LNCAP (cell line): ENCODE data around the gene ANKRD9.

Experiments
- TF ChIP-seq, protein P1 (sequence below): fragments of 450-650 bp; IDR thresholded peaks from 2 replicates; pipeline ENCODE4 v1.5.1; 2017; ENCODE audit warnings: mild to moderate bottlenecking

Gene ANKRD9

DNA sequence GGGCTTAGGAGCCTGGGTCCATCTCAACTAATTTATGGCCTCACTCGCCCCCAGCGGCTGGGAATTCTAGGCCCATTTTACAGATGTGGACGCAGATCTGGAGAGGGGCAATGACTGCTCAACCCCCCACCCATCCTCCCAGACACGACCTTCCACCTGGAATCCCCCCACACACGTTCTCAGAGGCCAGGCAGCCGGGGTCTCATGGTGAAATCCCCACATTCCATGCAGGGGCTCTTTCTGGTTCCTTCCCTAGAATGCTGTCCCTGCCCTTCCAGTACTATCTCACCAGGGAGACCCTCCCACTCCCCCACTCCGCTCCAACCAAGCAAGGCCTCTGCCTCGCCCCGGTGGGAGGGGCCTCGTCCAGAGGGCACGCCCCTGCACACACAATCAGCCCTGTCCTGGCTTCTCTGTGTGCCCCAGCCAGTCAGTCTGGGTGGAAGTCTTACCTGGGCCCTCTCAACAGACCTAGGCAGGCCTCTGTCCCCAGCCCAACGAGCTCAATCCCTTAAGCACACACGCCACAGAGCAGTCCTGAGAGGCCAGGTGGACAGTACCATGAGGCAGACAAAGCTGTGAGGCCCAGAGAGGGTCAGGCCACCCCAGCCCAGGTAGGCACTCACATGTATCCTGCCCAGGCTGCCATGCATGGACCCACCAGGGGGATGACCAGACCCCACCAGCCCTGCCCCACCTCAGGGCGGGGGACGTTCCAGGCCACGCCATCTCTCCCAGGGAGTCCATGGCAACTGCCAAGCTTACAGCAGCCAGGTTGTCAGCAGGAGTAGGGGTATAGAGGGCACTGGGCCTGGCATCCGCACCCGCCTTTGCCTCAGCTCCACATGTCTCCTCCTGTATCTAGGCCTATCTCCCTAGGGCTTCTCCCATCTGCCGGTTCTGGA is 1.3 kb upstream of the ANKRD9 start:
- TF ChIP-seq, protein P1, sequence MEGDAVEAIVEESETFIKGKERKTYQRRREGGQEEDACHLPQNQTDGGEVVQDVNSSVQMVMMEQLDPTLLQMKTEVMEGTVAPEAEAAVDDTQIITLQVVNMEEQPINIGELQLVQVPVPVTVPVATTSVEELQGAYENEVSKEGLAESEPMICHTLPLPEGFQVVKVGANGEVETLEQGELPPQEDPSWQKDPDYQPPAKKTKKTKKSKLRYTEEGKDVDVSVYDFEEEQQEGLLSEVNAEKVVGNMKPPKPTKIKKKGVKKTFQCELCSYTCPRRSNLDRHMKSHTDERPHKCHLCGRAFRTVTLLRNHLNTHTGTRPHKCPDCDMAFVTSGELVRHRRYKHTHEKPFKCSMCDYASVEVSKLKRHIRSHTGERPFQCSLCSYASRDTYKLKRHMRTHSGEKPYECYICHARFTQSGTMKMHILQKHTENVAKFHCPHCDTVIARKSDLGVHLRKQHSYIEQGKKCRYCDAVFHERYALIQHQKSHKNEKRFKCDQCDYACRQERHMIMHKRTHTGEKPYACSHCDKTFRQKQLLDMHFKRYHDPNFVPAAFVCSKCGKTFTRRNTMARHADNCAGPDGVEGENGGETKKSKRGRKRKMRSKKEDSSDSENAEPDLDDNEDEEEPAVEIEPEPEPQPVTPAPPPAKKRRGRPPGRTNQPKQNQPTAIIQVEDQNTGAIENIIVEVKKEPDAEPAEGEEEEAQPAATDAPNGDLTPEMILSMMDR: no peak

DNA sequence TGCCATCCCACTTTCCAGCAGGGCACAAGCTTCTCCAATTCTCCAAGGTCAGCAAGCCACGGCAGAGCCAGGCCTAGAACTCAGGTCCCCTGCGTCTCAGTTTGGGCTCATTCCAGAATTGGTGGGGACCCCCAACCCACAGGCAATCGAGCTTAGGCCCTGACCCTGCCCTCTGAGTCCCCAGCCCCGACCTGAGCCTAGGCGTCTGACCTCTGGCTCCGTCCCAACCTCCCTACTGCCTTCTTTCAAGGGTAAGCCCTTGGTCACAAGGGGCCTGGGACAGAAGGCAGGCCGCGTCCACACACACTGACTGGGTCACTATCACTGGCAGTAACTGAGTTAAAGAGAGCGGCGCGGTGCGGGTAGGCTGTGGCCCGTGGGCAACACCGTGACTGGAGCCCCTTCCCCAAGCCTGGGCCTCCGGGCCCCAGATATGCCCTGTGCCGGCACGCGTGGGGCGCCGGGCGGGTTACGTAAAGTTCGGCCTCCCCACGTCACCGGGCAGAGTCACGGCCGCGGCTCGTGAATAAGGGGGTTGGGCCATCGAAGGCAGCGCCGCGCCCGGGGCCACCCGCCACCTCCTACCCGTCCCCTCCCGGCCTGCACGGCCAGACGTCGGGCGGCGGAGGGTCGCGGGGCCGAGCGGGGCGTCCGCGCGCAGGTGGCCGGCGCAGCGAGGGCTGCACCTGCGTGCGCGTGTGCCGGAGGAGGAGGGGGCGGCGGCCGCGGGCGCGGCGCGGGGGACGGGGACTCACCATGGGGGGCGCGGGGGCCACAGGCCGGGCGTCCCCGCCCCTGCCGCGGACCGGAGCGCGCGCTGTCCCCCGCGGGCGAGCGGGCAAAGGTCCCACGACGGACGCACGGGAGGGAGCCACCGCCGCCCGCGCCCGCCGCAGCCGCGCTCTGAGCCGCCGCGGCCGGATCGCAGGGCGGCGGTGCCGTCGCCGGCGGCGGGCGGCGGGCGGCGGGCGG is 516 bp downstream of the ANKRD9 start:
- TF ChIP-seq, protein P1: no peak

DNA sequence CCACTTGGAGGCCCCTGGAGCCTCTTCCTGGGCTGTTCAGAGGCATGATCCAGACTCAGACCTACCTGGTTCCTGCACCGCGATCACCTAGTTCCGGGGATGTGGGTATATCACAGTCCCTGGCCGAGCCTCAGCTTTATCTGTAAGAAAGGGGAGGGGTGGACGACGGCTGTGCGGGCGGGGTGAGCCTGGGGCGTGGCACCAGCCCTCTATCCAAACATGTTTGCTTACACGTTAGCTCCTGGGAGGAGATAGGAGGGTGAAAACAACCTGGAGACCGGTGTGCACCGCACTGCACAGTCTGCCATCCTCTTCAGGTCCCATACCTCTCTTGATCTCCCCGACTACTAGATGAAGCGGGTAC is 1.2 kb downstream of the ANKRD9 start:
- TF ChIP-seq, protein P1: no peak

DNA sequence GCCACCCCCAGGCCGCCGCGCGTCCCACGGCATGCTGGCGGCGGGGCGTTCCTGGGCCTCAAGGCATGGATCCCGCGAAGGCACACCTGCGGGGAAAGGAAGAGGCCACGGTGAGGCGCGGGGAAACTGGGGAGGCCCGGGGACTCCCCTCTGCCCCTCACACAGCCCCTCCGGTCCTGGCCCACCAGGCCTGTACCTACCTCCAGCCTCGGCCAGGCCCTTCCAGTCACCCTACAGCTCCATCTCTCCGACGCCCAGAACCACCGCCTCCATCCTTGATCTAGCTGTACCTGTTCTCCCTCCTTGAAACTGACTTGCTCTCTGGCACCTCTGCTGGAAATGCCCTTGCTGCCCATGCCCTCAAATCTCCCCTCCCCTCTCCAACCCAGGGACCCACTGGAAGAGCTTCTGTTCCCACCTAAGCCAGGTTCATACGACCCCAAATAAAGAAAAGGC is 1.7 kb downstream of the ANKRD9 start:
- TF ChIP-seq, protein P1: peak; percentile 28; the same call in 1 of the 2 replicates

DNA sequence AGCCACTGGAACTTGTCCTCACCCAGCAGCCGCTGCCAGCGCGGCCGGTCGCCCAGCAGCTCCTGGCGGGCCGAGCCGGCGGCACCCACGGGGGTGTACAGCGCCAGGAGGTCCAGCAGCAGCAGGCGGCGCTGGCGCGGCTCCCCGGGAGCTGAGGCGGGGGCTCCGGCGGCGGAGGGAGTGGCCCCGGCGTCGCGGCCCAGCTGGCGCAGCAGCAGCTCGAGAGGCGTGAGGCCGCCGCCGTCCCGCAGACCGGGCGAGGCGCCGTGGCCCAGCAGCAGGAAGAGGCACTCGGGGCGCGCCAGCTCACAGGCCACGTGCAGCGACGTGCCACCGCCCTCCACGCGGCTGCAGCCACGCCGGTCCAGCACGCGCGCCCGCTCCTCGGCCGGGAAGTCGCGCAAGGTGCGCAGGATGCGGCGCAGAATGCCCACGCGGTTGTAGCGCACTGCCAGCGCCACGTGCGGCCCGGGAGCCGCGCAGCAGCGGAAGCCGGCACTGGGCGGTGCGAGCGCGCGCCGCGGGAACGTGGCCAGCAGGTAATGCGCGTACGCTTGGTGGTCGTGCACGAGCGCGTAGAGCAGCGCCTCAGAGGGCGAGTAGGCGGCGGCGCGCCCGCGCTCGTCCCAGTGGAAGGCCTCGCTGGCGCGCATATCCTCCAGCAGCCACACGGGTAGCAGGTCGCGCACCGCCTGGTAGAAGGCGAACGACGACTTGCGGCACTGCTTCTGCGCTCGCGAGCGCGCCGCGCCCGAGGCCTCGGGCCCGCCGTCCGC is 2.3 kb downstream of the ANKRD9 start:
- TF ChIP-seq, protein P1: no peak

DNA sequence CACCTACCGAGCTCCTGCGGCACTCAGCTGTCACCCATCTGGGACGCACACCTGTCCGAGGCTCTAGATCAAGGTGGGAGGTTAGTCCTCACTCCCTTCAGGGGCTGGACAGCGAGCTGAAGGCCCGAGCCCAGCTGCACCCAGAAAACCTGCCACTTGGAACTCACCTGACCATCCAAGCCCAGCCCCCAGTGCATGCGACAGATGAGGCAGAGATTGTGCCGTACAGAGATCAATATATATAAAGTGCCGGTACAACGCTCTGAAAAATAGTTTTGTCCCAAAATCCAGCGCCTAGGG is 3.0 kb downstream of the ANKRD9 start:
- TF ChIP-seq, protein P1: no peak
